Neural progenitor cell (in vitro differentiated cells): Measurements from ENCODE around the gene KCNA10. TPM values are rescaled to one million over a fixed set of nuclear protein-coding genes. Genes with fewer than 3 reads are reported as not detected.

Experiments
- DNase-seq: peaks from one replicate; pipeline ENCODE4 v3.0.0-alpha.2; 2016; ENCODE audit warnings: low spot score
- H2AFZ ChIP-seq: fragments of 200-600 bp; sonication (generic); replicated peaks from 2 replicates; pipeline ENCODE4 v1.6.1; 2016; ENCODE audit warnings: antibody characterized with exemption
- H3F3A ChIP-seq: fragments of 200-600 bp; sonication (generic); 2 replicates; pipeline ENCODE4 v1.6.1; 2016; ENCODE audit warnings: antibody characterized with exemption, low read depth
- H3K27ac ChIP-seq: fragments of 200-600 bp; sonication (generic); 2 replicates; pipeline ENCODE4 v1.5.1; 2016; ENCODE audit warnings: mild to moderate bottlenecking
- H3K27me3 ChIP-seq: fragments of 200-600 bp; sonication (generic); 2 replicates; pipeline ENCODE4 v1.6.1; 2016; ENCODE audit warnings: mild to moderate bottlenecking, moderate library complexity
- H3K36me3 ChIP-seq: fragments of 200-600 bp; sonication (generic); 2 replicates; pipeline ENCODE4 v1.5.1; 2016
- H3K4me1 ChIP-seq: fragments of 200-600 bp; sonication (generic); 2 replicates; pipeline ENCODE4 v1.6.1; 2016; ENCODE audit warnings: mixed run types
- H3K4me2 ChIP-seq: fragments of 200-600 bp; sonication (generic); 2 replicates; pipeline ENCODE4 v1.6.1; 2016
- H3K4me3 ChIP-seq: fragments of 200-600 bp; sonication (generic); 2 replicates; pipeline ENCODE4 v1.5.1; 2016
- H3K79me2 ChIP-seq: fragments of 200-600 bp; sonication (generic); 2 replicates; pipeline ENCODE4 v1.6.1; 2016; ENCODE audit warnings: low read depth
- H3K9ac ChIP-seq: fragments of 200-600 bp; sonication (generic); 2 replicates; pipeline ENCODE4 v1.6.1; 2016
- H3K9me3 ChIP-seq: fragments of 200-600 bp; sonication (generic); 2 replicates; pipeline ENCODE4 v1.5.1; 2016; ENCODE audit warnings: low read depth
- H4K20me1 ChIP-seq: fragments of 200-600 bp; sonication (generic); 2 replicates; pipeline ENCODE4 v1.6.1; 2016; ENCODE audit warnings: low read depth
- H3K27ac Mint-ChIP-seq: 3 replicates; pipeline ENCODE4 v1.8.0; 2021; ENCODE audit warnings: mixed read lengths
- H3K27me3 Mint-ChIP-seq: 2 replicates; pipeline ENCODE4 v1.8.0; 2022; ENCODE audit warnings: low read depth, mild to moderate bottlenecking, inconsistent platforms, moderate library complexity, mixed read lengths; ENCODE audit not compliant: insufficient read depth
- H3K36me3 Mint-ChIP-seq: 3 replicates; pipeline ENCODE4 v1.8.0; 2021; ENCODE audit warnings: mixed read lengths
- H3K4me1 Mint-ChIP-seq: 3 replicates; pipeline ENCODE4 v1.8.0; 2021; ENCODE audit warnings: mixed read lengths
- H3K4me3 Mint-ChIP-seq: 3 replicates; pipeline ENCODE4 v1.8.0; 2021; ENCODE audit warnings: mild to moderate bottlenecking, moderate library complexity, mixed read lengths
- H3K9me3 Mint-ChIP-seq: 3 replicates; pipeline ENCODE4 v1.8.0; 2020; ENCODE audit warnings: mixed read lengths
- CTCF ChIP-seq: fragments of 200-600 bp; sonication (generic); IDR thresholded peaks from 2 replicates; pipeline ENCODE4 v1.5.1; 2017; ENCODE audit warnings: antibody characterized with exemption, mild to moderate bottlenecking
- EZH2 ChIP-seq: fragments of 200-600 bp; sonication (generic); IDR thresholded peaks from 2 replicates; pipeline ENCODE4 v1.6.1; 2017; ENCODE audit warnings: antibody characterized with exemption, mild to moderate bottlenecking, moderate library complexity
- EZH2phosphoT487 ChIP-seq: fragments of 200-600 bp; sonication (generic); IDR thresholded peaks from 2 replicates; pipeline ENCODE4 v1.6.1; 2017; ENCODE audit warnings: antibody characterized with exemption
- total RNA-seq: library from RNA; depleted of rRNA; stranded (reverse); fragments of >200 nt; gene quantifications from 2 replicates; pipeline ENCODE4 v1.2.3, GENCODE V29; 2015; ENCODE audit warnings: low replicate concordance

Gene KCNA10
- total RNA-seq, 1 donor from 2014 or later: not detected

DNA sequence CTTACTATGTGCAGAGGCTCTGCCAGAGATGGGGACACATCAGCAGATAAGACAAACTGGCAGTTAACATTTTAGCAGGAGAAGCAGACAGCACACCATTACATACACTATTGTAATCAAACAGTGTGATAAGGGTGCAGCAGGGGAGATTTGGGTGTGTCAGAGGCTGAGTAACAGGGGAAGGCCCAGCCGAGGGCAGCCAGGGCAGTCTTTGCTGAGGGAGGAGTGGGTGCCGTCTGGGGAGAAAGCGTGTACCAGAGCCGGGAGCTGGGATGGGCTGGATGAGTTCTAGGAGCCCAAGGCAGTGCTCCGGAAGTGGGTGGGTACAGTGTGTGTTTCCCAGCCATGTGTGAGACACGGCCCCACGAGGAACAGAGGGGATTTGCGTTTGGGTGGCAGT is 31.2 kb downstream of the KCNA10 start:
- H3K4me1 Mint-ChIP-seq: peaks cover 11% of the 10 kb centered on the region
- H3K4me3 Mint-ChIP-seq: peak overlapping the region; percentile 10
- no peaks in the 10 kb centered on the region for H3K9me3 ChIP-seq
- no peak overlapping the region for H3K9ac ChIP-seq
- H3K27ac Mint-ChIP-seq: peak overlapping the region; percentile 1
- no peaks in the 10 kb centered on the region for H4K20me1 ChIP-seq
- H3F3A ChIP-seq: no peaks in the 10 kb centered on the region
- H3K27me3 ChIP-seq: no peaks in the 10 kb centered on the region
- H3K36me3 ChIP-seq: no peaks in the 10 kb centered on the region
- peaks cover 6% of the 10 kb centered on the region for H3K27me3 Mint-ChIP-seq
- no peaks in the 10 kb centered on the region for H3K36me3 Mint-ChIP-seq
- H3K4me3 ChIP-seq: no peak overlapping the region
- H3K9me3 Mint-ChIP-seq: no peaks in the 10 kb centered on the region
- DNase-seq: no peak
- H3K79me2 ChIP-seq: no peaks in the 10 kb centered on the region
- H2AFZ ChIP-seq: no peak overlapping the region
- peaks cover 2% of the 10 kb centered on the region for H3K4me1 ChIP-seq
- H3K4me2 ChIP-seq: no peak overlapping the region
- TF ChIP-seq CTCF (no peak), EZH2phosphoT487 (no peak), EZH2 (no peak)
- H3K27ac ChIP-seq: no peak overlapping the region

- Histone ChIP-seq H3K4me3 (no peak overlapping the region), H3K36me3 (no peaks in the 10 kb centered on the region), H3K4me2 (no peak overlapping the region), H3K9me3 (no peaks in the 10 kb centered on the region), H4K20me1 (no peaks in the 10 kb centered on the region), H3K9ac (no peak overlapping the region), H3K27ac (no peak overlapping the region), H3K27me3 (no peaks in the 10 kb centered on the region), H3K4me1 (peaks cover 6% of the 10 kb centered on the region), H3K79me2 (no peaks in the 10 kb centered on the region), H3F3A (no peaks in the 10 kb centered on the region), H2AFZ (no peak overlapping the region)
- no peaks in the 10 kb centered on the region for H3K36me3 Mint-ChIP-seq
- H3K27me3 Mint-ChIP-seq: peaks cover 9% of the 10 kb centered on the region
- H3K4me3 Mint-ChIP-seq: peak overlapping the region; percentile 39
- DNase-seq: no peak
- H3K9me3 Mint-ChIP-seq: no peaks in the 10 kb centered on the region
- TF ChIP-seq EZH2phosphoT487 (no peak), CTCF (no peak), EZH2 (no peak)
- H3K27ac Mint-ChIP-seq: no peak overlapping the region
- peaks cover 8% of the 10 kb centered on the region for H3K4me1 Mint-ChIP-seq
Measured at GRCh38 chr1:110485725-110486124, 33.2 kb downstream of the KCNA10 start.

DNA sequence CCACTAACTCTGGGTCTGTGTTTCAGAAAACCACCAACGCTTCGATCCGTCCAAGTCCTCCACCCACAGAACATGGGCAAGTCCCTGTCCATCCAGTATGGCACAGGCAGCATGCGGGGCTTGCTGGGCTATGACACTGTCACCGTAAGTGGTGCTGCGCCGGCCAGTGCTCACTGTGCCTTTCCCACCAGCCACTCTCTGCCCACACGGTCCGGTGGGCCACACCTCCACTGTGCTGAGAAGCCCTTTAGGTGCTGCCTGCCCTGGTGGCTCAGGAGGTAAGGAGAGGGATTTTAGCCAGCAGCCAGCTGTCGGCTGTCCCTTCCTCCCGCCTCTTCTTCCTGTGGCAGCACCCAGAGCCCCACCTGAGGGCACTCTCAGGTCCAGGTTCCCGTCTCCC is 34.2 kb downstream of the KCNA10 start:
- Mint-ChIP-seq H3K4me1 (peaks cover 6% of the 10 kb centered on the region), H3K27me3 (peaks cover 11% of the 10 kb centered on the region), H3K36me3 (no peaks in the 10 kb centered on the region), H3K4me3 (no peak overlapping the region), H3K27ac (no peak overlapping the region), H3K9me3 (no peaks in the 10 kb centered on the region)
- Histone ChIP-seq H3K79me2 (no peaks in the 10 kb centered on the region), H3K9me3 (no peaks in the 10 kb centered on the region), H3K4me3 (no peak overlapping the region), H3K4me2 (no peak overlapping the region), H3K27ac (no peak overlapping the region), H3K27me3 (no peaks in the 10 kb centered on the region), H3K9ac (no peak overlapping the region), H3F3A (no peaks in the 10 kb centered on the region), H4K20me1 (no peaks in the 10 kb centered on the region), H2AFZ (no peak overlapping the region), H3K36me3 (no peaks in the 10 kb centered on the region), H3K4me1 (peaks cover 6% of the 10 kb centered on the region)
- TF ChIP-seq CTCF (no peak), EZH2 (no peak), EZH2phosphoT487 (no peak)
- DNase-seq: no peak
